Sigmoid colon (tissue), 4 donors: Measurements from ENCODE around the gene EXOC3L4.

ENCODE experiments used
- CTCF ChIP-seq, 4 experiments: fragments of 450-650 bp in 3 of 4; fragments of 200-600 bp in 1 of 4; IDR thresholded peaks; one replicate each; pipeline ENCODE4 v1.5.1; 2016 to 2019; ENCODE audit warnings: antibody characterized with exemption in 4 of 4, mild to moderate bottlenecking in 3 of 4, moderate library complexity in 2 of 4
- EP300 ChIP-seq, 4 donors: sonication (generic); formaldehyde crosslinking; IDR thresholded peaks; one replicate each; pipeline ENCODE4 v1.6.1; 2017; ENCODE audit warnings: antibody characterized with exemption in 4 of 4
- POLR2A ChIP-seq, 2 donors: fragments of 450-650 bp; IDR thresholded peaks; one replicate each; pipeline ENCODE4 v1.6.1; 2016; ENCODE audit warnings: antibody characterized with exemption in 2 of 2, mild to moderate bottlenecking in 2 of 2, moderate library complexity in 2 of 2
- POLR2AphosphoS5 ChIP-seq, 4 donors: sonication (generic); formaldehyde crosslinking; IDR thresholded peaks; one replicate each; pipeline ENCODE4 v1.6.1; 2017; ENCODE audit warnings: antibody characterized with exemption in 4 of 4

- TF ChIP-seq CTCF (IDR thresholded peaks at IDR 0.05) (no peak), POLR2A (IDR thresholded peaks at IDR 0.05) (no peak), POLR2AphosphoS5 (IDR thresholded peaks at IDR 0.05) (no peak), EP300 (IDR thresholded peaks at IDR 0.05) (no peak)
Observed at GRCh38 chr14:103070263-103070885, 24.2 kb upstream of the EXOC3L4 start.
